ENCODE results near the gene CIRBP.
"Not testable (repeated sequence)": the region's sequence is repeated elsewhere in the genome, so short reads cannot be mapped to it uniquely, and the experiment has no call there.

The CIRBP gene

DNA sequence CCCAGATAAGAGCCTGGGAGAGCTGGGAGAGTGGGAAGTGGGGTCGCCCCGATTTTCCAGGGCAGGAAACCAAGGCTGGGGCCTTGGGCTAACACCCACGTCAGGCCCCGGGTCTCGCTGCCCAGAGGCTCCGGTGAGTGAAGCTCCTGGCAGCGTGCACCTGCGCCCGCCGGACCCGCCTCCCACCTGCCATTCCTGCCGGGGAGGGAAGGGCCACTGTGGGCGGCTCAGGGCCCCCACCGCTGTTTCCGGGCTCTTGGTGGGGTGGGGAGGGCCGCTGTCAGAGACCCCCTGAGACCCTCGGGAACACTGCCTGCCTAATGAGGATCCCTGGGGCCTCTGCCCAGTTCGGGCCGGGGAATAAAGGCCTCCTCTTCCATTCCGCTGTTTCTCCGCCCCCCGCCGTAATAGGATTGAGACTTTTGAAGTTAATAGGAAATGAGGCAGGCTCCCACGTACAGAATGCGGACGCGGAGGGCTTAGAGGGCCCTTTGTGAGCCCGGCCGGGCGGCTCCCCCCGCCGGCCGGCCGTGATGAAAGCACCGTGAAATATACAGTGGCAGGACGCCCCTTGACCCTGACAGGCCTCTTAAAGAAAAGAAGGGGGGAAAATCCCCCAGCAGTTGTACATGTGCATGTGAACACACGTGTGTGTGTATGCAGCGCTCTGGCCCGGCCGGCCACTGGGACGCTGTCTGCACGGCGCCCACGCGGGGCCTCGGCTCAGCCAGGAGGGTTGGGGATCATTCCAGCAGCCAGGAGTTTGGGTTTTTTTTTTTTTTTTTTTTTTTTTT is 49.7 kb downstream of the CIRBP start:
- no peak overlapping the region for H3K4me3 ChIP-seq (ENCODE audit: low read length)
- DNase-seq (ENCODE audit: low read depth) = no peak
- TF ChIP-seq, protein P1, sequence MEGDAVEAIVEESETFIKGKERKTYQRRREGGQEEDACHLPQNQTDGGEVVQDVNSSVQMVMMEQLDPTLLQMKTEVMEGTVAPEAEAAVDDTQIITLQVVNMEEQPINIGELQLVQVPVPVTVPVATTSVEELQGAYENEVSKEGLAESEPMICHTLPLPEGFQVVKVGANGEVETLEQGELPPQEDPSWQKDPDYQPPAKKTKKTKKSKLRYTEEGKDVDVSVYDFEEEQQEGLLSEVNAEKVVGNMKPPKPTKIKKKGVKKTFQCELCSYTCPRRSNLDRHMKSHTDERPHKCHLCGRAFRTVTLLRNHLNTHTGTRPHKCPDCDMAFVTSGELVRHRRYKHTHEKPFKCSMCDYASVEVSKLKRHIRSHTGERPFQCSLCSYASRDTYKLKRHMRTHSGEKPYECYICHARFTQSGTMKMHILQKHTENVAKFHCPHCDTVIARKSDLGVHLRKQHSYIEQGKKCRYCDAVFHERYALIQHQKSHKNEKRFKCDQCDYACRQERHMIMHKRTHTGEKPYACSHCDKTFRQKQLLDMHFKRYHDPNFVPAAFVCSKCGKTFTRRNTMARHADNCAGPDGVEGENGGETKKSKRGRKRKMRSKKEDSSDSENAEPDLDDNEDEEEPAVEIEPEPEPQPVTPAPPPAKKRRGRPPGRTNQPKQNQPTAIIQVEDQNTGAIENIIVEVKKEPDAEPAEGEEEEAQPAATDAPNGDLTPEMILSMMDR (conservative IDR thresholded peaks at IDR 0.05; ENCODE audit: low read length) = no peak

- H3K4me3 ChIP-seq (ENCODE audit: low read length); DNase-seq (ENCODE audit: low read depth): not testable (repeated sequence)
Observed at GRCh38 chr19:1320282-1320650, 51.1 kb downstream of the CIRBP start.

DNA sequence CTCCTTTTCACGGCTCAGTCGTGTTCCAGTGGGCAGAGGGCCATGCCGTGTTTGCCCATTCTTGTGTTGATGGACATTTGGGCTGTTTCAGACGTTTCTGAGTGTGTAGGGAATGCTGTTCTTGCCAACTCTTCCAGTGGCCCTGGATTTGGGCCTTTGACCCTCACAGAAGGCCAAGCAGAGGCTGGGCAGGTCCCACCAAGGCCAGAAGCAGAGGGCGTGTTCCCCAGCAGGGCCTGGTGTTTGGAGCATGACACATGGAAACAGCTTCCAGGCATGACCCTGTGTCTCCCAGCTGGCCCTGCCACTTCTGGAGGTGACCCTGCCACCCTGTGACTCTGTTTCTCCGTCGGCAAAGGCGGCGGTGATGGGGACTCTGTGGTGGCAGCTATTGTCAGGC is 52.4 kb downstream of the CIRBP start:
- TF ChIP-seq, protein P1 (conservative IDR thresholded peaks at IDR 0.05; ENCODE audit: low read length) = no peak
- no peak overlapping the region for H3K4me3 ChIP-seq (ENCODE audit: low read length)
- DNase-seq (ENCODE audit: low read depth) = no peak

- no peak for DNase-seq (ENCODE audit: low read depth)
- H3K4me3 ChIP-seq (ENCODE audit: low read length) = no peak overlapping the region
- TF ChIP-seq, protein P1 (conservative IDR thresholded peaks at IDR 0.05; ENCODE audit: low read length) = no peak
Observed at GRCh38 chr19:1322198-1322981, 53.3 kb downstream of the CIRBP start.

DNA sequence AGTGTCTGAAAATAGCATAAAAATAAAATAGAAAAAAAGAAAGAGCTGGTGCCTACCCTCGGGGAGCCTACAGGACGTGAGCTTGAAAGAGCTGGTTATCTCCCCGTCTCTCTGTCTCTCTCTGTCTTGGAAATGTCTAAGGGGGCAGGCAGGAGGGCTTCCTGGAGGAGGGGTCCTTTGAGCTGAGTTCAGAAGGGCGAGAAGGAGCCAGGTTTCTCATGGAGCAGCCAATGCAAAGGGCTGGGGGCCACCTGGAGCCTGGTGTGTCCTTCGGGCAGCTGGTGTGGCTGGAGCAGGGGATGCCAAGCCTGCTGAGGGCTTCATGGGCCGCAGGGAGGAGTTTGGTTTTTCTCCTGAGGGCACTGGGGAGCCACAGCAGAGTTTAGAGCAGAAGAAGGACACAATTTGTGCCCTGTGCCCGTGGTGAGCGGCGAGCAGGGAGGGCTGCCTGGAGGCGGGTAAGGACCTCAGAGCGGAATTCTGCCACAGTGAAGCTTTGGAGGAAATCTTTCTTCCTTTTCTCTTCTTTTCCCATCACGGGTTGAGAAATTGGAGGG is 55.2 kb downstream of the CIRBP start:
- no peak for DNase-seq (ENCODE audit: low read depth)
- TF ChIP-seq, protein P1 (conservative IDR thresholded peaks at IDR 0.05; ENCODE audit: low read length) = no peak
- no peak overlapping the region; the same call in 1 of the 2 replicates for H3K4me3 ChIP-seq (ENCODE audit: low read length)
